HG03135 (cell line): ENCODE results near the gene SERPINB6.
"Not testable (repeated sequence)": the region's sequence is repeated elsewhere in the genome, so short reads cannot be mapped to it uniquely, and the experiment has no call there.

ENCODE experiments used
- ATAC-seq: cut with Tn5 transposase; IDR thresholded peaks from one replicate; pipeline ENCODE4 v1.9.1; 2021; ENCODE audit warnings: mild to moderate bottlenecking, moderate library complexity; ENCODE audit not compliant: unreplicated experiment

SERPINB6 gene

GRCh38 chr6:2977799-2978590 lies 6.6 kb upstream of the SERPINB6 start:
- ATAC-seq = no peak

GRCh38 chr6:2977290-2977689 lies 5.9 kb upstream of the SERPINB6 start:
- ATAC-seq = no peak

- ATAC-seq = no peak
These were observed 5.3 kb upstream of the SERPINB6 start for GRCh38 chr6:2976571-2977085.

- no peak for ATAC-seq
These were observed 4.7 kb upstream of the SERPINB6 start for GRCh38 chr6:2976060-2976459.

- ATAC-seq = no peak
These were observed 2.3 kb upstream of the SERPINB6 start for GRCh38 chr6:2973676-2974075.

GRCh38 chr6:2973180-2973579 lies 1.8 kb upstream of the SERPINB6 start:
- ATAC-seq = not testable (repeated sequence)

- ATAC-seq = not testable (repeated sequence)
These were observed 1.3 kb upstream of the SERPINB6 start for GRCh38 chr6:2972685-2973084.

- ATAC-seq = not testable (repeated sequence)
These were observed 786 bp upstream of the SERPINB6 start for GRCh38 chr6:2972219-2972487.

- ATAC-seq = no peak
These were observed 481 bp downstream of the SERPINB6 start for GRCh38 chr6:2970753-2971419.

GRCh38 chr6:2970034-2970685 lies 1.2 kb downstream of the SERPINB6 start:
- no peak for ATAC-seq

- ATAC-seq = no peak
These were observed 1.8 kb downstream of the SERPINB6 start for GRCh38 chr6:2969549-2969948.

- ATAC-seq = no peak
These were observed 2.7 kb downstream of the SERPINB6 start for GRCh38 chr6:2968600-2969135.

GRCh38 chr6:2967936-2968335 lies 3.4 kb downstream of the SERPINB6 start:
- no peak for ATAC-seq

- ATAC-seq = no peak
These were observed 5.0 kb downstream of the SERPINB6 start for GRCh38 chr6:2966347-2966746.

- ATAC-seq = no peak
These were observed 6.4 kb downstream of the SERPINB6 start for GRCh38 chr6:2964793-2965505.

GRCh38 chr6:2963756-2964155 lies 7.6 kb downstream of the SERPINB6 start:
- ATAC-seq = no peak

- no peak for ATAC-seq
These were observed 8.7 kb downstream of the SERPINB6 start for GRCh38 chr6:2962636-2963035.

GRCh38 chr6:2962004-2962403 lies 9.4 kb downstream of the SERPINB6 start:
- ATAC-seq = no peak

GRCh38 chr6:2961506-2961905 lies 9.9 kb downstream of the SERPINB6 start:
- no peak for ATAC-seq

GRCh38 chr6:2960935-2961334 lies 10.4 kb downstream of the SERPINB6 start:
- ATAC-seq = no peak
